Parathyroid adenoma (tissue), 2 donors: Measurements from ENCODE around the gene IDH3A.

Source experiments
- H2AFZ ChIP-seq: fragments of 300-600 bp; sonication (generic); one replicate; pipeline ENCODE4 v1.7.0; 2017; ENCODE audit warnings: antibody characterized with exemption, mild to moderate bottlenecking
- H3K27ac ChIP-seq: fragments of 300-600 bp; sonication (generic); one replicate; pipeline ENCODE4 v1.7.0; 2017
- H3K27me3 ChIP-seq: fragments of 300-600 bp; sonication (generic); one replicate; pipeline ENCODE4 v1.7.0; 2017; ENCODE audit warnings: low read length; ENCODE audit not compliant: control insufficient read depth, insufficient read depth
- H3K36me3 ChIP-seq: fragments of 300-600 bp; sonication (generic); one replicate; pipeline ENCODE4 v1.7.0; 2017; ENCODE audit warnings: low read length; ENCODE audit not compliant: control insufficient read depth, insufficient read depth
- H3K4me1 ChIP-seq: fragments of 300-600 bp; sonication (generic); one replicate; pipeline ENCODE4 v1.7.0; 2017; ENCODE audit warnings: control low read depth
- H3K4me2 ChIP-seq: fragments of 300-600 bp; sonication (generic); one replicate; pipeline ENCODE4 v1.7.0; 2017; ENCODE audit warnings: low read length
- H3K4me3 ChIP-seq: fragments of 300-600 bp; sonication (generic); one replicate; pipeline ENCODE4 v1.7.0; 2017; ENCODE audit warnings: low read depth, low read length
- H3K79me2 ChIP-seq: fragments of 300-600 bp; sonication (generic); one replicate; pipeline ENCODE4 v1.7.0; 2017; ENCODE audit warnings: control low read depth
- H3K9ac ChIP-seq: fragments of 300-600 bp; sonication (generic); one replicate; pipeline ENCODE4 v1.7.0; 2017; ENCODE audit warnings: mild to moderate bottlenecking
- H3K9me3 ChIP-seq: fragments of 300-600 bp; sonication (generic); one replicate; pipeline ENCODE4 v1.7.0; 2017; ENCODE audit warnings: low read length; ENCODE audit not compliant: control insufficient read depth
- TF ChIP-seq, protein P1 (sequence below): fragments of 300-600 bp; sonication (generic); IDR thresholded peaks from one replicate; pipeline ENCODE4 v1.7.0; 2017; ENCODE audit warnings: antibody characterized with exemption, mild to moderate bottlenecking
- donor health status: primary hyperparathyroidism.

The IDH3A gene

DNA sequence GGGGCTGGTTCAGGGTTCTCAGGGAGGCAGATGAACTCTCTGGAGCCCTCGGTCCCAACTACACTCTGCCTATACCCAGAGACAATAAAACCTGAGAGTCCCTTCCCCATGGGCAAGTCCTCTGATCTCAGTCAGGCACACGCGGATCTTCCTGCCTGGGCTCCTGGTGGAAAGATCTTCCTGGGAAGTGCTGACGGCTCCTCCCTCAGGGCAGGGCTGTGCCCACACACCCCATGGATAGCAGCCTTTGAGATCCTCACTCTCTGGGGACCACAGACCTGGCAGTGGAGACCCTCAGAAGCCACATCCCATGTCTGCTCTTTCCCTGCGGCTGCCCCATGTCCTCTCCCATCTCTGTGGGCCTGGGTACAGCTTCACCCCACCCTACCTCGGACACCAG is 46.4 kb upstream of the IDH3A start:
- Histone ChIP-seq H3K27ac (no peak overlapping the region), H3K36me3 (no peaks in the 10 kb centered on the region), H3K9me3 (no peaks in the 10 kb centered on the region), H2AFZ (no peak overlapping the region), H3K79me2 (no peaks in the 10 kb centered on the region), H3K27me3 (no peaks in the 10 kb centered on the region), H3K4me1 (no peaks in the 10 kb centered on the region), H3K4me2 (no peak overlapping the region), H3K4me3 (no peak overlapping the region), H3K9ac (no peak overlapping the region)
- TF ChIP-seq, protein P1, sequence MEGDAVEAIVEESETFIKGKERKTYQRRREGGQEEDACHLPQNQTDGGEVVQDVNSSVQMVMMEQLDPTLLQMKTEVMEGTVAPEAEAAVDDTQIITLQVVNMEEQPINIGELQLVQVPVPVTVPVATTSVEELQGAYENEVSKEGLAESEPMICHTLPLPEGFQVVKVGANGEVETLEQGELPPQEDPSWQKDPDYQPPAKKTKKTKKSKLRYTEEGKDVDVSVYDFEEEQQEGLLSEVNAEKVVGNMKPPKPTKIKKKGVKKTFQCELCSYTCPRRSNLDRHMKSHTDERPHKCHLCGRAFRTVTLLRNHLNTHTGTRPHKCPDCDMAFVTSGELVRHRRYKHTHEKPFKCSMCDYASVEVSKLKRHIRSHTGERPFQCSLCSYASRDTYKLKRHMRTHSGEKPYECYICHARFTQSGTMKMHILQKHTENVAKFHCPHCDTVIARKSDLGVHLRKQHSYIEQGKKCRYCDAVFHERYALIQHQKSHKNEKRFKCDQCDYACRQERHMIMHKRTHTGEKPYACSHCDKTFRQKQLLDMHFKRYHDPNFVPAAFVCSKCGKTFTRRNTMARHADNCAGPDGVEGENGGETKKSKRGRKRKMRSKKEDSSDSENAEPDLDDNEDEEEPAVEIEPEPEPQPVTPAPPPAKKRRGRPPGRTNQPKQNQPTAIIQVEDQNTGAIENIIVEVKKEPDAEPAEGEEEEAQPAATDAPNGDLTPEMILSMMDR: no peak

DNA sequence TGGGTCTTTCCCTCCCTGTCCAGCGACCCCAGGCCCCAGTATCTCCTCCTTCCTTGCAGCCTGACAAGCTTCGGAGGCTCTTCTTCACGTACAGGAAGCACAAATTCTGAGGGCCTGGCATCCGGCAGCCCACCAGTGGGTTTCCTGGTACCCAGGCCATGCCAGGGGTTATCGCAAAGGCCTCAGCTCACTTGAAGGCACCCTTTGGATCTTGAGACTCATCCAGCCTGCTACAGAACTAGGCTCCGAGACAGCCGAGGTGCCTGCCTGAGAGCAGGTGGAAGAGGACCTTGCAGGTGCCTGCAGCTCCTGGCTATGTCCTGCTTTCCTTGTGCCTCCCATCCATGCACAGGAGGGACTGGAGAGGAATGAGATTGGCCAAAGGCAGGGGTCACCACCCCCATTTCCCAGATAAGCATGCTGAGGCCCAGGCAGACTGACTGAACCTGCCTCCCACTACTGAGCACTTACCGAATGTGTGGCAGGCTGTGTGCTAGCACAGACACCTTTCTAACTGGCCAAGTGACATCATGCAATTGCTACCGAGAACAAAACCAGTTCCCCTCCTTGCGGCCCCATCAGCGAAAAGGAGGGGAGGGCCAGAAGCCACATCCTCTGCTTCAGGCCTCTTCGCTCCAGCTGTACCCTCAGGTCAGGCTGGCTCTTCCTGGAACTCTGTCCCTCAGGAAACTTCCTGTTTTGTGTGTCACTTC is 45.6 kb upstream of the IDH3A start:
- no peak overlapping the region for H3K4me2 ChIP-seq
- H3K36me3 ChIP-seq: no peaks in the 10 kb centered on the region
- H3K4me1 ChIP-seq: no peaks in the 10 kb centered on the region
- no peak overlapping the region for H3K9ac ChIP-seq
- no peaks in the 10 kb centered on the region for H3K79me2 ChIP-seq
- TF ChIP-seq, protein P1: no peak
- H3K9me3 ChIP-seq: no peaks in the 10 kb centered on the region
- no peak overlapping the region for H3K27ac ChIP-seq
- no peak overlapping the region for H2AFZ ChIP-seq
- H3K4me3 ChIP-seq: no peak overlapping the region
- H3K27me3 ChIP-seq: no peaks in the 10 kb centered on the region

DNA sequence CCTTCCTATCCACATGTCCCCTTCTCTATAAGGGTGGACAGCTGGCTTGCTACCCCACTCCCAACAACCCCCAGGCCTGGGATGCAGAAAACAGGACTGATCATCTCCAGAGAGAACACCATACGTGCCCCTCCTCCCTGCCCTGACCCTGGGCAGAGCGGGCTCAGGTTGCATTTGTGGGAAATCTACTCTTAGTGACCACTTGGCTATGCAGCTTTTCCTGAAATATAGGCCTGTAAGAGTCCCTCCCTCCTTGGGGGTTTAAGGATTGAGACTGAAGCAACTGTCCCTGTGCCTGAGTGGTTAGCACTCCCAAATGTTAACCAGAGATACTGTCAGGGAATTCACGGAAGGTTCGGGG is 45.1 kb upstream of the IDH3A start:
- TF ChIP-seq, protein P1: no peak
- H3K9ac ChIP-seq: no peak overlapping the region
- no peak overlapping the region for H3K27ac ChIP-seq

DNA sequence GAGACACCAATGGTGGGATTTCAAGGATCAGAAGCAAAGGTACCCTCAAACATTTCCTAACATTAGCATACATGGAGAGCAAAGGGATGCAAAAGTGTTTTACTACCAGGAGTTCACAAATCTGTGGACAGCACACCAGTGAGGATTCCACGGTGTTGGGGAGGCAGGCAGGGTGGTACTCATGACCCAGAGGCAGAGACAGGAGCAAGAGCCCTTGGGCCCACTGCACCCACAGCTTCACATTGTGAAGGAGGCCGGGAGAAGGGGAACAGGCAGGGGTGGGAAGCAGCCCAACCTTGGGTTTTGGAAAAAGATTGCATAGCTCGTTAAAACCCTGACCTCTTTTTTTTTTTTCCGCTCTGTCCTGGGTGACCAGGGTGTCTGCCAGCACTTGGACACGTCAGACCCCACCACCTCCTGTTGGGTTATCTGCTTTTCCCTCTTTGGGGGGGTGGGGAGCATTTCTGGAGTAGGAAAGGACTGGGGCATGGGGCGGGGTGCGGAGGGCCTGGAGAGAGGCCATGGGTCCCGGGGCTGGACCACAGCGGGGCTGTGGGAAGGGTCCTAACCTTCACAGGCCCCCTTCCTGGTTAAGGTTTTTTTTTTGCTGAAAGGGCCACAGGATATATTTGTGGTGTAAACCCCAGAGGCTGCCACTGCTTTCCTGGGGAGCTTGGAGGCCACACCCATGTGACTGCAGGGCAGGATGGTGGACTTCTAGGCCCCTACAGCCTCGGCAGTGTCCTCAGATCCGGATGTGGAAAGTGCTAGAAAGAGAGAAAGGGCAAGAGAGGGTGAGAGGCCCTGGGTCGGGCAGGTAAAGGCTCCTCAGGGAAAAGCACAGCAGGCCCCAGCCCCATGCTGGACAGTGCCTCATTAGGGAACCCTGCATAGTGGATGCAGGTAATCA is 44.3 kb upstream of the IDH3A start:
- no peaks in the 10 kb centered on the region for H3K4me1 ChIP-seq
- H3K9me3 ChIP-seq: no peaks in the 10 kb centered on the region

More for the DNA sequence above, 45.1 kb upstream of the IDH3A start:
- H3K36me3 ChIP-seq: no peaks in the 10 kb centered on the region
- no peaks in the 10 kb centered on the region for H3K9me3 ChIP-seq
- H2AFZ ChIP-seq: no peak overlapping the region
- no peaks in the 10 kb centered on the region for H3K4me1 ChIP-seq
- H3K27me3 ChIP-seq: no peaks in the 10 kb centered on the region
- H3K79me2 ChIP-seq: no peaks in the 10 kb centered on the region
- no peak overlapping the region for H3K4me2 ChIP-seq
- no peak overlapping the region for H3K4me3 ChIP-seq

More for the DNA sequence above, 44.3 kb upstream of the IDH3A start:
- no peak overlapping the region for H3K27ac ChIP-seq
- no peaks in the 10 kb centered on the region for H3K79me2 ChIP-seq
- H3K27me3 ChIP-seq: no peaks in the 10 kb centered on the region
- H2AFZ ChIP-seq: no peak overlapping the region
- H3K4me3 ChIP-seq: no peak overlapping the region
- no peak overlapping the region for H3K9ac ChIP-seq
- H3K36me3 ChIP-seq: no peaks in the 10 kb centered on the region
- no peak overlapping the region for H3K4me2 ChIP-seq
- TF ChIP-seq, protein P1: no peak
